Fibroblast of villous mesenchyme (primary cell): Measurements from ENCODE around the gene DROSHA. TPM values are rescaled to one million over a fixed set of nuclear protein-coding genes. Genes with fewer than 3 reads are reported as not detected.

Experiments
- DNase-seq: peaks from one replicate; pipeline ENCODE4 v3.0.0-alpha.2; 2010; ENCODE audit warnings: low read depth
- H3K4me3 ChIP-seq: 2 replicates; pipeline ENCODE4 v1.5.1; 2011; ENCODE audit warnings: low read depth, mild to moderate bottlenecking, low read length
- CTCF ChIP-seq: IDR thresholded peaks from 2 replicates; pipeline ENCODE4 v1.5.1; 2012; ENCODE audit warnings: low read depth, mild to moderate bottlenecking, low read length; ENCODE audit not compliant: insufficient read depth
- total RNA-seq: library from RNA; depleted of rRNA; stranded (reverse); fragments of >200 nt; gene quantifications from 2 replicates; pipeline ENCODE4 v1.2.3, GENCODE V29; 2012

The DROSHA gene
- total RNA-seq, 1 donor = 54.8 TPM

- no peak for DNase-seq
- TF ChIP-seq CTCF = no peak
- H3K4me3 ChIP-seq = no peak overlapping the region
Observed at GRCh38 chr5:31449174-31449573, 82.7 kb downstream of the DROSHA start.

GRCh38 chr5:31445041-31445600, 86.8 kb downstream of the DROSHA start:
- TF ChIP-seq CTCF = no peak
- no peak overlapping the region for H3K4me3 ChIP-seq
- DNase-seq = no peak

GRCh38 chr5:31443572-31443971, 88.3 kb downstream of the DROSHA start:
- H3K4me3 ChIP-seq = no peak overlapping the region
- DNase-seq = no peak
- no peak for TF ChIP-seq CTCF

- no peak for TF ChIP-seq CTCF
- no peak overlapping the region for H3K4me3 ChIP-seq
- peak; percentile 47 for DNase-seq
Observed at GRCh38 chr5:31442058-31442745, 89.7 kb downstream of the DROSHA start.

- no peak for TF ChIP-seq CTCF
- no peak overlapping the region for H3K4me3 ChIP-seq
- DNase-seq = no peak
Observed at GRCh38 chr5:31436851-31437250, 95.0 kb downstream of the DROSHA start.

GRCh38 chr5:31435730-31436129, 96.2 kb downstream of the DROSHA start:
- DNase-seq = no peak
- TF ChIP-seq CTCF = no peak
- no peak overlapping the region for H3K4me3 ChIP-seq

GRCh38 chr5:31434898-31435297, 97.0 kb downstream of the DROSHA start:
- no peak overlapping the region for H3K4me3 ChIP-seq
- no peak for TF ChIP-seq CTCF
- DNase-seq = no peak
